ENCODE measurements around the gene HHAT.
A peak's percentile ranks its signal among the peaks of the same experiment; 100 is the strongest.
"Not testable (repeated sequence)": the region's sequence is repeated elsewhere in the genome, so short reads cannot be mapped to it uniquely, and the experiment has no call there.

HHAT gene

DNA sequence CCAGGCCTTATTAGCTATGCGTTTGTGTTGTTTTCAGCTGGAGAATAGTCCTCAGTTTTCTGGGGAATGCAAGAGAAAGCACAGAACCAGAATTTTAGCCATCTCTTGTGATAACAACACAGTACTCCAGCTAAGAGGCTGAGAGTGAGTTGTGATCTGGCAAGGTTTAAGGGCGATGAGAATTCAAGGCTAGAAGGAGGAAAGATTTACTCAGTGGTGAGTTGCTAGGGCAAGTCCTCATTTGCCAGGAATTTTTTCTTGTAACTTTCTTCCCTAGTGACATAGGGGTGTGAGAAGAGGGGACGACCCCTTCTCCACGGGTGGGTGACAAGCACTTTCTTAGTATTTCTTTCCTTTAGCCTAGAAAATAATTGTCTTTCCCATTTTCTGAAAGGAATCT is 53.2 kb downstream of the HHAT start:
- no peak overlapping the region for H3K27ac ChIP-seq
- DNase-seq (ENCODE audit: low read depth, low spot score): no peak

DNA sequence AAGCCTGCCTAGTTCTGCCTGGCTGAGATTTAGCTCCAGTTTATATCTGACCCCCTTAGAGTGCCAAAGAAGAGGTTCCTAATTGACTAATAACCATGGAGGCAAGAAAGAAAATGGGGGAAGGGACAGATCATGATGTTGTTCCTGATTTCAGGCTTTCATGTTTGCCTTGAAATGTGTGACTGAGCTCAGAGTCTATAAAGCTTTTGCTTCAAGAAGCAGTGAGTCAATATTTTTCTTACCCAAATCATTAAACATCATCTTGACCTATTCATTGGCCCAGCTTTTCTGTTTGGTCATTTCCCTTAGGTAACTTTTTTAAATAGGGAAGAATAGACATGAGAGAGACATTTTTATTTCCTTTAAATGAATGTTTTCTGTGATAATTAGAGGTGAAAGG is 55.9 kb downstream of the HHAT start:
- no peak overlapping the region for H3K27ac ChIP-seq
- no peak for DNase-seq (ENCODE audit: low read depth, low spot score)

DNA sequence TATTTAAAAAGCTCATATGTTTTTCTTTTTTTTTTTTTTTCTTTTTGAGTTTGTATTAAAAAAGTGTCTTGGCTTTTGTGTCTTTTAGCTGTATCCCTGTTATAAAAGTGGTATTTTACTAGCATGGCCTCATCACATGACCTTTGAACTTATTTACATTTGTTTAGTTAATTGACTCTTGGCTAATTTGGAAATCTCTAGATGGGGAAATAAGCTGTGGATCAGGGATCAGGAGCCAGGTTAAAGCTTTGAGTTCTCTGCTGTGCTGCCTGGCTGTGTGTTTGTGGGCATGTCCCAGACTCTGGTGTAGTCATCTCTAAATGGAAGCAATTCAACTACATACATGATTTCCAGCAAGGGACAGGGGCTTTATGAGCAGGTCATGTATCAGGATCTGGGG is 56.5 kb downstream of the HHAT start:
- no peak overlapping the region for H3K27ac ChIP-seq
- no peak for DNase-seq (ENCODE audit: low read depth, low spot score)

DNA sequence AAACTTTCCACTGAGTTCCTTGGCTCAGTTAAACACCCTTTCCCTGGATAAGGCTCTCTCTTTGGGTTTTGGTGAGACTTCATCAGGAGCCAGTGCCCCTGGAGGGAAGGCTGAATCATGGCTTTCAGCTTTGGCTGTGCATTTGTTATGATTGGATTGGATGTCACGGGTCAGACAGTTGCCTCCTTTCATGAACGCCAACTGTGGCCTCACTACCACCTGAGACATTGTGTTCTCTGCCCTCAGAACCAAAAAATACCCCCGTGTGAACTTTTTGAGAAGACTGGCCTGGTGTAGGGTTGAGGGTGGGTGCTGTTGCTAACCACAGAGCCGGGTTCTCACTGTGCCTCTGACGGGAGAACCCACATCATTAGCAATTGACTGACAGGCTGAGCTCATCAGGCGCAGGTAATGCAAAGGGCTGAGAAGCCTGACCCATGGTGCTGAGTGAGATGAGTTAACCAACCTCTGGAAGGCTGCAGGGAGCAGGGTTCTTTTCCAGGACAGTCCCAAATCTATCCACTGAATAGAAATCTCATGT is 65.6 kb downstream of the HHAT start:
- DNase-seq (ENCODE audit: low read depth, low spot score): no peak

DNA sequence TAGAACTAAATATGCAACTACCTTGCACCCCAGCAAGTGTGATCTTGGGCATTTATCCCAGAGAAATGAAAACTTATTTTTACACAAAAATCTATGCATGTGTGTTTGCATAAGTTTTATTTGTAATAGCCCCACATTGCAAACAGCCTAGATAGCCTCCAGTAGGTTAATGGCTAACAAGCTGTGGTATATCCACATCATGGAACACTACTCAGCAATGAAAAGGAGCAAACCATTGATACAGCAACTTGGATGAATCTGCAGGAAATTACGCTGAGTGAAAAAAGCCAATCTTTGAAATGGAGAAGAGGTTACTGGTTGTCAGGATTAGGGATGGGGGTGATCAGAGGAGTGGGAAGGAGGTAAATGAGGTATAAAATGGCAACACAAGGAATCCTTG is 67.8 kb downstream of the HHAT start:
- no peak for DNase-seq (ENCODE audit: low read depth, low spot score)
- H3K27ac ChIP-seq: no peak overlapping the region

More for the DNA sequence above, 65.6 kb downstream of the HHAT start:
- H3K27ac ChIP-seq: no peak overlapping the region

DNA sequence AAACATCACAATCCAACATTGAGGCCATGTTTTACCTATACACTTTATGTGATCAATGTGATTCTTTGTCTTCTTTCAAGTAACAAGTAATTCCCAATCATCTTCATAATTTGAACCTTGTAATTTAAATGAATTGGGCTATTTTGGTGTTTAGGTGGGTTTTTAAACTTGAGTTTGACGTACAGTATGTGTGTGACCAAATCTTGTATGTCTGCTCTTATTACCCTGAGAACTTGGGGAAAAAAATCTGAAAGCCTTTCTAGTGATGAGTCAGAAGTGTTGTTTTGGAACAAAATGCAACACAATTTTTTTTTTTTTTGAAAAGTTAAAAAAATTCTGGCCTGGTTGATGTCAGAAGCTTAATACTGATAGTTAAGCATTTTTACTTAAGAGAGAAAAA is 68.5 kb downstream of the HHAT start:
- no peak for DNase-seq (ENCODE audit: low read depth, low spot score)
- H3K27ac ChIP-seq: no peak overlapping the region

DNA sequence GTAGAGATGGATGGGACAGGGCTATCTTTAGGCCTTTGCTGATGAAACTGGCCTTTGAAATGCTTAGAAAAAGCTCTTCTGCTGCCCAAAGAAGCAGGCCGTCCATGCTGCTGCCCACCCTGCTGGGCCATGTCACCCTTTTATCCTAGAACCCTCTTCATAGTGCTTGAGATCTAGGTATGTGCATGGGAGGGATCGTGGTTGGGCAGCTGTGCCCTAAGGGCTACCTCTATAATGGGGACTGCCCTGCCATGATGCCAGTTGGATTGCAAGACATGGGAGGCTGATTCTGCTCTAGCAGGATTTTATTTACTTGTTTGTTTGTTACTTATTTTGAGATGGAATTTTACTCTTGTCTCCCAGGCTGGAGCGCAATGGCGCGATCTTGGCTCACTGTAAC is 69.0 kb downstream of the HHAT start:
- DNase-seq (ENCODE audit: low read depth, low spot score): no peak
- no peak overlapping the region for H3K27ac ChIP-seq

DNA sequence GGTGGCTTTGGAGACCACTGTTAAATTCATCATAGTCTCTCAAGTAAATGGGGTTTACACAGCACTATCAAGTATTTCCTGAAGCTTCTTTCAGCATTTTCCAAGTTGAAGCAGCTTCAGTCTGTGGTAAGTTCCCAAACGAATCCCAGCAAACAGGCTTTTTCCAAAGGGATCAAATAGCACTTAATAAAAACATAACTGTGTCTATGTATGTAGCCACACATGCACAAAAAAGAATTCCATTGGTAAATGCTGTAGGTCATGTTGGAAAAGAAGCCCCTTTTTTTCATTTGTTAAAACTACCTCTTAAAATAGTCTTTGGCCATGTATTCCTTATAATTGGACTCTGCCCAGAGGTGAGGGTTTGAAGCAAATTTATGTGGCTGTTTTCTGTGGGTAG is 69.8 kb downstream of the HHAT start:
- no peak overlapping the region for H3K27ac ChIP-seq
- DNase-seq (ENCODE audit: low read depth, low spot score): no peak

DNA sequence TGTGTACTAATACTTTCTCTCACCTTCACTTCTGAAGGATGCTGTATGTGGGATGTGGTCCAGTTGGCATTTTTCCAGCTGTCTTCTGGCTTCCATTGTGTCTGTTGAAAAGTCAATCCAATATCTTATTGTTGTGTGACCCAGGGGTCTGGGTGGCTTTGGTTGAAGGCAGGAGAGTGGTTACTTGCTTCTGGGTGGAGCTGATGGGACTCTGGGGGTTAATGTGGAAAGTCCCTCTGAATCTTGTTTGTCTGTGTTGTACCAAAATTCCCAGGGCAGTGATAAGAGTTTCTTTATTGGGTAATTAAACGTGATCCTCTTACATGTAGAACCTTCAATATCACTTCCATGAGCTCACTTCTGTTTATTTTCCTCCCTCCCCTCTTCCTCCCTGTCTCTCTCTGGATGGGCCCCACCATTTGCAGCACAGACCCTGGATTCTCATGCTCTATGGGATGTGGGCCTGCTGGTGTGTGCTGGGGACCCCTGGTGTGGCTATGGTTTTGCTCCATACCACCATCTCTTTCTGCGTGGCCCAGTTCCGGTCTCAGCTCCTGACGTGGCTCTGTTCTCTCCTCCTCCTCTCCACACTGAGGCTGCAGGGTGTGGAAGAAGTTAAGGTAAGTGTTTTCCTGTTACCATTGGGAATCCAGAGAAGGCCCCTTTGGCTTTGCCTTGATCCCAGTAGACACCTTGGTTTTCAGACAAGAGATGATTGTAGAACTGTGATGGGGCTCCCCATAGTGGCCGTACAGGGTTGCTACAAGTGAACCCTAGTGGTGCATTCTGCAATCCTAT is 71.5 kb downstream of the HHAT start:
- DNase-seq (ENCODE audit: low read depth, low spot score): no peak
- no peak overlapping the region for H3K27ac ChIP-seq

DNA sequence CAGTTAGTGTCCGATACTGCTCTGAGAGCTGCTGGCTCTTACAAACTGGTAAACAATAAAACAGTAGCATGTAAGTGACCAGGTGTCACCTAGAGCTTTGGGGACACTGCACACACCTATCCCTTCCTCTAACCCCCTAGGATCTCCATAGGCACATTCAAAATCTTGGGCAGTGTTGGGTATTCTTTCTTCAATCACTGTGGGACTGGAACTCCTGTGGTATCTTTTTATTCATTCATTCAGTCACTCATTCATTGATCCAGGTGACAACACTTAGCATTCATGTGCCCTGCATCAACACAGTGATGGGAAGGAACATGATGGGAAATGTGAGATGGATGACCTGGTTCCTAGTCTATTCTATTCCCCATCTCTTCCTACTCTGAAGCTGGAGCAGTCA is 73.9 kb downstream of the HHAT start:
- no peak overlapping the region for H3K27ac ChIP-seq
- no peak for DNase-seq (ENCODE audit: low read depth, low spot score)

DNA sequence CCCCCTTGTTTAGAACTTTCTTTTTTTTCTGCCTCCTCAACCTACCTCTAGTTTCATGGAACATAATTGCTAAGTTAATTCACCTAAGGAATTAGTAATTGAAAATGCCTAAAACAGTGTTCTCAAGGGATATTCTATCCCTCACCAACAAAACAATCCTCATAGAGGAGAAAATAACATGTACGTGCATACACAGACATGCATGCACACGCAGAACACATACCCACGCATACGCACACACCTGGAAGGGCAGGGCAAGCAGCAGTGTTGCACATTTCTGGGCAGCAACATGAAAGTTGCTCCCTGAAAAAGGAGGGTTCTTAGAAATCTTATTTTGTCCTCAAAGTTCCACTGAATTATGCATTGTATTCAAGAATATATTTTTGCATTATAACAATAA is 76.6 kb downstream of the HHAT start:
- no peak overlapping the region for H3K27ac ChIP-seq
- peak; percentile 31 for DNase-seq (ENCODE audit: low read depth, low spot score)

DNA sequence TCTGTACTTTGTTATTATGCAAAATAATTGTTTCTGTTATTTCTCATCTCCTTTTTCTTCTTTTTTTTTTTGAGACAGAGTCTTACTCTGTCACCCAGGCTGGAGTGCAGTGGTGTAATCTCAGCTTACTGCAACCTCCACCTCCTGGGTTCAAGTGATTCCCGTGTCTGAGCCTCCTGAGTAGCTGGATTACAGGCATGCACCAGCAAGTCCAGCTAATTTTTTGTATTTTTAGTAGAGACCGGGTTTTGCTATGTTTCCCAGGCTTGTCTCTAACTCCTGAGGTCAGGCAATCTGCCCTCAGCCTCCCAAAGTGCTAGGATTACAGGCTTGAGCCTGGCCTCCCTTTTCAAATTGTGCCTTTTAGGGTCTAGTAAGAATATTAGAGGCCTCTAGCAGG is 77.6 kb downstream of the HHAT start:
- H3K27ac ChIP-seq; DNase-seq (ENCODE audit: low read depth, low spot score): not testable (repeated sequence)

DNA sequence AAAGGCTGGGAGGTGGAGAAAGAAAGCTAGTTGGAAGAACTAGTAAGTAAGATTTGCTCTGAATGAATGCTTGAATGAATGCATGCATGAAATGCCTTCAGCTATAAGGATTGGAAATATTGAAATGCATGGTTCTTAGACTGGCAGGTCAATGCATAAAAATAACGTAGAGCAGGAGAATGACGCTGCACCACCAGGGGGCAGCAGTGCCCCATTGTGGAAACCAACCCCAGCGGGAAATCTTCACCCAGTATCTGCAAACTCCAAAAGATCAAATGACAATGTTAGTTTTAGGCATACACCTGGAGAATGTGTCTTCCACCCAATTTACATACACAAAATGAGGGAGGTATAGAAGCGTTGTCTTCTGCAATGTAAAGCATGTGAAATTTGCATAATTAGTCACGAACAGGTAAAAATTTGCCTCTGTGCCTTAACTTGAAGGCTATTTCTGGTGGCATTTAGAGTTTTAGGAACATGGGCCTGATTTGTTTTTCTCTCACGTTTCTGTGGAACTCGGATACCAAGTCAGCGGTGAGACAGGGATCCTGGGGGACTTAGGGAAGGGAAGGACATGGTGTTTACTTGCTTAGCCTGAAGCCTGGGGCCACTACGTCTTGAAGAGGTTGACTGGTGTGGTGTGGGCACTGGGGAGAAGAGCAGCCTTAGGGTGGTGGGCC is 78.6 kb downstream of the HHAT start:
- H3K27ac ChIP-seq: no peak overlapping the region
- DNase-seq (ENCODE audit: low read depth, low spot score): no peak

DNA sequence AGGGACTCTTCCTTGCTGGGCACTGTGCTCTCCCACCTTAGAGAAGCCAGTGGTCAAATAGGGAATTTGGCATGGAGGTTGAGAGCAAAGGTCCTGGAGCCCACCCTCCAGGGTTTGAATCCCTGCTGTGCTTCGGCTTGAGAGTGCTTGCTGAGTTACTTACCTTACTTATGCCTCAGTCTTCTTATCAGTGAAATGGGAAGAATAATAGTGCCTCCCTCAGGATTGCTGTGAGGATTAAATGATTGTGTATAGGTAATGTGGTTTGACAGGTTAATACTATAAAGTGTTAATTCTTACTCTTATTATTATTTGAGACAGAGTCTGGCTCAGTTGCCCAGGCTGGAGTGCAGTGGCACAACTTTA is 79.2 kb downstream of the HHAT start:
- no peak for DNase-seq (ENCODE audit: low read depth, low spot score)
- H3K27ac ChIP-seq: no peak overlapping the region

DNA sequence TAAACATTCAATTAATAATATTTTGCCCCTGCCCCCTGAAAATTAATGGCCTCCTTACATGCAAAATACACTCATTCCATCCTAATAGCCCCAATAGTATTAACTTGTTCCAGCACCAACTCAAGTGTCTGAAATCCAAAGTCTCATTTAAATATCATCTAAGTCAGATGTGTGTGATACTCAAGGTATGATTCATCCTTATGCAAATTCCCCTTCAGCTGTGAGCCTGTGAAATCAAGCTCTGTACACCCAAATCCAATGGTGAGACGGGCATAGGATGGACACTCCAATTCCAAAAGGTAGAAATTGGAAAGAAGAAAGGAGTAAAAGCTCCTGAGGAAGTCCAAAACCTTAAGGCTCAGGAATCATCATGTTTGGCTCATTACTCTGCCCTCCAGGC is 83.5 kb downstream of the HHAT start:
- no peak overlapping the region for H3K27ac ChIP-seq
- no peak for DNase-seq (ENCODE audit: low read depth, low spot score)

DNA sequence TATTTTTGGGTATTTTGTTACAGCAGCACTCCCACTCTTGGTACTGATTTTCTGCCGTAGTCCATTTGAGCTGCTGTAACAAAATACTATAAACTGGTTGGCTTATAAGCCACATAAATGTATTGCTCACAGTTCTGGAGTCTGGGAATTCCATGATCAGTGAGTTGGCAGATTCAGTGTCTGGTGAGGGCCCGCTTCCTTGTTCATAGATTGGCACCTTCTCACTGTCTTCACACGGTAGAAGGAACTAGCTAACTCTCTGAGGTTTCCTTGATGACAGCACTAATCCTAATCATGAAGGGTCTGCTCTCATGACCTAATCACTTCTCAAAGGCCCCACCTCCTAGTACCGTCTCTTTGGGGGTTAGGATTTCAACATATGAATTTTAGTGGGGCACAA is 85.2 kb downstream of the HHAT start:
- H3K27ac ChIP-seq: no peak overlapping the region
- DNase-seq (ENCODE audit: low read depth, low spot score): no peak

DNA sequence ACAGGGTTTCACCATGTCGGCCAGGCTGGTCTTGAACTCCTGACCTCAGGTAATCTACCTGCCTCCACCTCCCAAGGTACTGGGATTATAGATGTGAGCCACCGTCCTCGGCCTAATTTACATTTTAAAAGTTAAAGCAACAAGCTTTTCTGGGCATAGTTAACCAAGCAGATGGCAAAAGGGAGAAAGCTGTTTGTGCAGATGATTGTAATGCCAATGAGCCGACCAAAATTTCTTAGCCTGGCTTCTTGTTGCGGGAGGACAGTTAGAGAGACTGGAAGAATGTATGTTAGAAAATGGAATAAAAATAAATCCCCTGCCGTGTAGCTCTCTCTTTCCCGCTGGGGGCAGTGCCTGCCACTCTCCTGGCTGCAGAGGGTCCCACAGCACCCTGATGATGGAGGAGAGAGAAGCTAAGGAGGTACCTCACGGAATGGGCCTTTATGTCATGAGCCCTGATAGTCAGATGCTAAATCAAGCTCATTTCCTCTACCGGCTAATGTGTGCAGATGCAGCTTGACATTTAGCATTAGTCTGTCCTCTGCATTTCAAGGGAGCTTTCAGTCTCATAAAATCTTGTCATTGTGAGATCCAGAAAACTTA is 87.2 kb downstream of the HHAT start:
- no peak overlapping the region for H3K27ac ChIP-seq
- DNase-seq (ENCODE audit: low read depth, low spot score): no peak

DNA sequence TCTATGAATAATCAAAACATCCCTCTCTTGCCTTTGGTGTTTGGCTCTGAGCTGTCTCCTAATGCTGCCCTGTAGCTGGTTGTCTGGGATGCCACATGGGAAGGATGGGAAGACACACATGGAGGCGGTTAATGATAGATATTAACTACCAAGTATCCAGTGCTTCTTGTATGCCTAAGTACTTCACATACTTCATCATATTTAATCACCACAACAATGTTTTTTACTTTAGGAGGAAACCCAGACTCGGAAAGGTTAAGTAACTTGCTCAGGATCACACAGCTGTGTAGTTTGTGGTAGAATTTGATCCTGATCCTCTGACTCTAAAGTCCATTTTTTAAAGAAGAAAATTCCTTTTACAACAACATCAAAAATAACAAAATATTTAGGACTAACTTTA is 88.0 kb downstream of the HHAT start:
- DNase-seq (ENCODE audit: low read depth, low spot score): no peak
- no peak overlapping the region for H3K27ac ChIP-seq

DNA sequence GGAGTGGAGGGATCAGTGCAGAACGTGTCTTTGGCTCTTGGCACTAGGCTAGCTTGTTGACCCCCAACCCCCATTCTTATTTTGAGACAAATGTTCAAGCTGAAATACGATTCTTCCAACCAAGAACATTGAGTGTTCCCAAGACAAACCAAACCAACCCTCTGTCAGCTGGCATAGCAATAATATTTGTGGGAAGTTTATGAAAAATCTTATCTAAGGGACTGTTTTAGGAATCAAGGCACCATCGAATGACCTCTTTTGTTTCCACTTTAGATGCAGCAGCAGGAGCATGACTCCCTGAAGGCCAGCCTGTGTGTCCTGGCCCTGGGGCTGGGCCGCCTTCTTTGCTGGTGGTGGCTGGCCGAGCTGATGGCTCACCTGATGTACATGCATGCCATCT is 89.2 kb downstream of the HHAT start:
- H3K27ac ChIP-seq: no peak overlapping the region
- no peak for DNase-seq (ENCODE audit: low read depth, low spot score)

DNA sequence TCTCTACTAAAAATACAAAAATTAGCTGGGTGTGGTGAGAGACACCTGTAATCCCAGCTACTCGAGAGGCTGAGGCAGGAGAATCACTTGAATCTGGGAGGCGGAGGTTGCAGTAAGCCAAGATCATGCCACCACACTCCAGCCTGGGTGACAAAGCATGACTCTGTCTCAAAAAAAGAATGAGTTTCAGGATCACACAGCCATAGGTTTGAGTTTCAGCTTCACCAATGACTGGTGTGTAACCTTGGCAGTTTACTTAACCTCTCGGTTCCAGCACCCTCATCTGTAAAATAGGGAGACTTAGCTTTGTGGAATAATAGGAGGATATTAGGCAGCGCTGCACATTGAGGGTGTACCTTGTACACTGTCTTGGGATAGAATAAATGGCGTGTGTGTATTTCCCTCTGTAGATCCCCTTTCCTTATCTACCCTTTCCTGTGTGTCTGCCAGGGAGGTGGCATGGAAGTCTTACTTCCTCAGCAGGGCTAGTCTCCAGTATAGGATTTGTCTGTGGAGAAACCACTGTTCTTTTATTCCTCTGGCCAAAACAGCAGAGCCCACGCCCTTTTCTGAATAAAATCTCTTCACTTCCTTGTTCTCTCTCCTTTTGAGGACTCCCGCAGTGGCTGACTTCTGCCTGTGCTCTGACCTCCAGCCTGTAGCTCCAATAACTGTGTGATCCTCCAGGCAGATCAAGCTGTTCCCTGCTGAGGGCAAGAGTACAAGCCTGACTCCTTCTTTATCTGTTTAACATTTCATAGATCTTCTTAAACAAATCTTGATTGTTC is 90.4 kb downstream of the HHAT start:
- DNase-seq (ENCODE audit: low read depth, low spot score): no peak

DNA sequence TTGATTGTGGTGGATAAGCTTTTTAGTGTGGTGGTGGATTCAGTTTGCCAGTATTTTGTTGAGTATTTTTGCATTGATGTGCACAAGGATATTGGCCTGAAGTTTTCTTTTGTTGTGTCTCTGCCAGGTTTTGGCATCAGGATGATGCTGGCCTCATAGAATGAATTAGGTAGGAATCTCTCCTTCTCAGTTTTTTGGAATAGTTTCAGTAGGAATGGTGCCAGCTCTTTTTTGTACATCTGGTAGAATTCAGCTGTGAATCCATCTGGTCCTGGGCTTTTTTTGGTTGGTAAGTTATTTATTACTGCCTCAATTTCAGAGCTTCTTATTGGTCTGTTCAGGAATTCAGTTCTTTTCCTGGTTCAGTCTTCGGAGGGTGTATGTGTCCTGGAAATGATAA is 98.0 kb downstream of the HHAT start:
- not testable (repeated sequence) for DNase-seq (ENCODE audit: low read depth, low spot score); H3K27ac ChIP-seq

More for the DNA sequence above, 90.4 kb downstream of the HHAT start:
- no peak overlapping the region for H3K27ac ChIP-seq

All from epithelial cell of prostate (primary cell).